ENCODE measurements around the gene SLC12A1.

GRCh38 chr15:48177766-48178647 lies 28.1 kb upstream of the SLC12A1 start, which contains the start of gene MYEF2:
- TF ChIP-seq CTCF (IDR thresholded peaks at IDR 0.05), result no peak
- TF ChIP-seq POLR2A (IDR thresholded peaks at IDR 0.05), result no peak
- TF ChIP-seq POLR2AphosphoS5 (IDR thresholded peaks at IDR 0.05), result peak; percentile 39 to 53 (median 45)
